GM23338 (cell line): ENCODE results near the gene BSND. TPM values are rescaled to one million over a fixed set of nuclear protein-coding genes. Genes with fewer than 3 reads are reported as not detected.

Source experiments
- ATAC-seq: fragments of 200-7000 bp; cut with Tn5 transposase; 3 replicates; pipeline ENCODE4 v1.9.1; 2020
- DNase-seq: peaks from one replicate; pipeline ENCODE4 v3.0.0-alpha.2; 2015; ENCODE audit warnings: low spot score
- H2AFZ ChIP-seq: fragments of 200-600 bp; sonication (generic); 2 replicates; pipeline ENCODE4 v1.8.0; 2016; ENCODE audit warnings: antibody characterized with exemption, mild to moderate bottlenecking, moderate library complexity
- H3F3A ChIP-seq: fragments of 200-600 bp; sonication (generic); replicated peaks from 2 replicates; pipeline ENCODE4 v1.8.0; 2017; ENCODE audit warnings: antibody characterized with exemption, mixed run types, low read depth
- H3K27ac ChIP-seq: fragments of 200-600 bp; sonication (generic); 2 replicates; pipeline ENCODE4 v1.6.1; 2016; ENCODE audit warnings: low read depth
- H3K27me3 ChIP-seq: fragments of 200-600 bp; sonication (generic); 2 replicates; pipeline ENCODE4 v1.8.0; 2016; ENCODE audit warnings: mild to moderate bottlenecking, mixed run types, moderate library complexity; ENCODE audit not compliant: insufficient read depth
- H3K36me3 ChIP-seq: fragments of 200-600 bp; sonication (generic); 2 replicates; pipeline ENCODE4 v1.8.0; 2016; ENCODE audit warnings: mild to moderate bottlenecking; ENCODE audit not compliant: insufficient read depth
- H3K4me1 ChIP-seq: fragments of 200-600 bp; sonication (generic); 2 replicates; pipeline ENCODE4 v1.8.0; 2016; ENCODE audit warnings: mild to moderate bottlenecking, moderate library complexity; ENCODE audit not compliant: insufficient read depth
- H3K4me2 ChIP-seq: fragments of 200-600 bp; sonication (generic); 2 replicates; pipeline ENCODE4 v1.7.1; 2017; ENCODE audit warnings: mixed run types
- H3K4me3 ChIP-seq: fragments of 200-600 bp; sonication (generic); 2 replicates; pipeline ENCODE4 v1.6.1; 2016; ENCODE audit warnings: mixed run types
- H3K79me2 ChIP-seq: fragments of 200-600 bp; sonication (generic); replicated peaks from 2 replicates; pipeline ENCODE4 v1.8.0; 2017; ENCODE audit warnings: mild to moderate bottlenecking; ENCODE audit not compliant: insufficient read depth
- H3K9me2 ChIP-seq: fragments of 200-600 bp; sonication (generic); 2 replicates; pipeline ENCODE4 v1.8.0; 2017; ENCODE audit not compliant: insufficient read depth
- H4K20me1 ChIP-seq: fragments of 200-600 bp; sonication (generic); replicated peaks from 2 replicates; pipeline ENCODE4 v1.8.0; 2017; ENCODE audit warnings: mild to moderate bottlenecking; ENCODE audit not compliant: insufficient read depth
- H3K27ac Mint-ChIP-seq: 2 replicates; pipeline ENCODE4 v1.8.0; 2020; ENCODE audit warnings: inconsistent platforms, mild to moderate bottlenecking, moderate library complexity, mixed read lengths
- H3K27me3 Mint-ChIP-seq: 3 replicates; pipeline ENCODE4 v1.8.0; 2022; ENCODE audit warnings: low read depth, mild to moderate bottlenecking, moderate library complexity, mixed read lengths, inconsistent platforms; ENCODE audit not compliant: insufficient read depth, poor library complexity
- H3K36me3 Mint-ChIP-seq: 3 replicates; pipeline ENCODE4 v1.8.0; 2021; ENCODE audit warnings: low read depth, mild to moderate bottlenecking, inconsistent platforms, moderate library complexity, mixed read lengths
- H3K4me1 Mint-ChIP-seq: 3 replicates; pipeline ENCODE4 v1.8.0; 2020; ENCODE audit warnings: mild to moderate bottlenecking, inconsistent platforms, mixed read lengths
- H3K4me3 Mint-ChIP-seq: 3 replicates; pipeline ENCODE4 v1.8.0; 2021; ENCODE audit warnings: moderate library complexity, mild to moderate bottlenecking, inconsistent platforms, mixed read lengths
- H3K9me3 Mint-ChIP-seq: 3 replicates; pipeline ENCODE4 v1.8.0; 2020; ENCODE audit warnings: moderate library complexity, mild to moderate bottlenecking, inconsistent platforms, mixed read lengths
- CREB1 ChIP-seq: fragments of 250-450 bp; sonication (Bioruptor Pico); IDR thresholded peaks from 2 replicates; pipeline ENCODE4 v1.5.0; 2020; ENCODE audit warnings: low read depth, mild to moderate bottlenecking, moderate library complexity
- EZH2 ChIP-seq: fragments of 200-600 bp; sonication (generic); IDR thresholded peaks from one replicate; pipeline ENCODE4 v1.8.0; 2017; ENCODE audit warnings: antibody characterized with exemption, mild to moderate bottlenecking, low read depth; ENCODE audit not compliant: unreplicated experiment
- EZH2phosphoT487 ChIP-seq: fragments of 200-600 bp; sonication (generic); IDR thresholded peaks from one replicate; pipeline ENCODE4 v1.8.1; 2018; ENCODE audit warnings: antibody characterized with exemption; ENCODE audit not compliant: unreplicated experiment
- JUNB ChIP-seq: IDR thresholded peaks from one replicate; pipeline ENCODE4 v1.6.1; 2016; ENCODE audit warnings: antibody characterized with exemption; ENCODE audit not compliant: unreplicated experiment
- POLR2AphosphoS5 ChIP-seq: IDR thresholded peaks from 2 replicates; pipeline ENCODE4 v1.6.1; 2016; ENCODE audit warnings: antibody characterized with exemption, low read depth
- STAT1 ChIP-seq: IDR thresholded peaks from one replicate; pipeline ENCODE4 v1.6.1; 2016; ENCODE audit warnings: antibody characterized with exemption; ENCODE audit not compliant: unreplicated experiment
- ZNF331 ChIP-seq: fragments of 250-450 bp; sonication (Bioruptor Pico); IDR thresholded peaks from 2 replicates; pipeline ENCODE4 v1.5.0; 2020; ENCODE audit warnings: low read depth, mild to moderate bottlenecking, moderate library complexity
- polyA plus RNA-seq: library from polyadenylated mRNA; unstranded; fragments of >200 nt; fragmentation: Nextera tagmentation; extraction: Ambion mirVana; gene quantifications from 2 replicates; pipeline ENCODE4 v1.2.1, GENCODE V29; 2016
- total RNA-seq: library from RNA; depleted of rRNA; stranded (reverse); fragments of >200 nt; shearing (Covaris generic); gene quantifications from 2 replicates; pipeline ENCODE4 v1.2.3, GENCODE V29; 2014
- TF ChIP-seq, protein P1 (sequence below), 2 experiments: fragments of 200-600 bp in 1 of 2; sonication (generic) in 1 of 2; conservative IDR thresholded peaks; 2 replicates each; pipeline versions ENCODE4 v1.5.1 to v1.6.1; 2016 to 2017; ENCODE audit warnings: antibody characterized with exemption in 2 of 2, low read depth in 2 of 2, mild to moderate bottlenecking in 2 of 2, moderate library complexity in 1 of 2
- TF ChIP-seq, protein P2 (sequence below): IDR thresholded peaks from one replicate; pipeline ENCODE4 v1.6.1; 2018; ENCODE audit warnings: antibody characterized with exemption; ENCODE audit not compliant: unreplicated experiment
- TF ChIP-seq, protein P3 (sequence below): fragments of 250-450 bp; sonication (Bioruptor Pico); IDR thresholded peaks from 2 replicates; pipeline ENCODE4 v1.5.0; 2020; ENCODE audit warnings: mild to moderate bottlenecking, moderate library complexity
- TF ChIP-seq, protein P4 (sequence below): IDR thresholded peaks from 2 replicates; pipeline ENCODE4 v1.6.1; 2016; ENCODE audit warnings: antibody characterized with exemption

Gene BSND
- total and polyA plus RNA-seq, 2 experiments from 2014 or later, result 0.55 to 1.4 TPM

DNA sequence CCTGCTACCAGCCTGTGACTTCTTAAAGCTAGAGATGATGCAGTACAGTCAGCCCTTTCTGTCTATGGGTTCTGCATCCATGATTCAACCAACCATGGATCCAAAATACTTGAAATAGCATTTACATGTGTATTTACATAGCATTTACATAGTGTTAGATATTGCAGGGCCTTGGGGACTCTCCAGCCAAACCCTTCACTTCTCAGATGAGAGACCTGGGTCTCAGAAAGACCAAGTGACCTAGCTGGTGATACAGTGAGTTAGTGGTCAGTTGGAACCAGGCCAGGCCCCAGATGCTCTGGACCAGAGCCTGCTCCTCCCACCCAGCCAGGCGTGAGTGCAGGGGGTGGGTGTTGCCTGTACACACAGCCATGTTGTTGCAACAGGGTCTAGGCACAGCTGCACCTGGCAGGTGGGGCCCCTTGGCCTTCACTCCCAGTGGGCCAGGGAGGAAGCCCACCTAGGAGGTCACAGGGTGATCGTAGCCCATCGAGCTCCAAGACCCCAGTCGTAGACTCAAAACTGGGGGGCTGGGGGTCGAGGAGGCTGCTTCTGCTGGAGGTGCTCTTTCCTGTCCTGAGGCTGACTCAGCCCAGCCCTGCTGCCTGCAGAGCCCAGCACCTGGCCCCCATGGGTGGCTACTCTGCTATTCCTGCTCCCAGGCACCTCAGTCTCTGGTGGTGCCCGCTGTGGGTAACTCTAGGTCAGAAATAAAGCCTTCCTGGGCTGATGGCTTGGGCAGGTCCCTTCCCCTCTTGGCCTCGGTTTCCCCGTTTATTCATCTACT lies 10.6 kb upstream of the BSND start:
- H3K27ac ChIP-seq, result no peak overlapping the region
- no peaks in the 10 kb centered on the region; the same call in 1 of the 2 replicates for H3F3A ChIP-seq
- no peaks in the 10 kb centered on the region for H3K9me2 ChIP-seq
- peaks cover 7% of the 10 kb centered on the region; the same call in 1 of the 2 replicates for H3K4me1 ChIP-seq
- H3K27me3 Mint-ChIP-seq, result peaks cover 16% of the 10 kb centered on the region
- H3K4me2 ChIP-seq, result 0 out of 2 replicates have a peak overlapping the region, but pooled peaks have one; percentile 20
- H3K27ac Mint-ChIP-seq, result no peak overlapping the region
- no peak overlapping the region for H3K4me3 ChIP-seq
- no peaks in the 10 kb centered on the region for H3K27me3 ChIP-seq
- no peaks in the 10 kb centered on the region for H3K79me2 ChIP-seq
- no peaks in the 10 kb centered on the region for H3K9me3 Mint-ChIP-seq
- H4K20me1 ChIP-seq, result no peaks in the 10 kb centered on the region
- peaks cover 13% of the 10 kb centered on the region for H3K4me1 Mint-ChIP-seq
- no peaks in the 10 kb centered on the region for H3K36me3 ChIP-seq
- ATAC-seq (no peak), DNase-seq (no peak)
- H2AFZ ChIP-seq, result no peak overlapping the region
- H3K36me3 Mint-ChIP-seq, result no peaks in the 10 kb centered on the region
- TF ChIP-seq, protein P1, sequence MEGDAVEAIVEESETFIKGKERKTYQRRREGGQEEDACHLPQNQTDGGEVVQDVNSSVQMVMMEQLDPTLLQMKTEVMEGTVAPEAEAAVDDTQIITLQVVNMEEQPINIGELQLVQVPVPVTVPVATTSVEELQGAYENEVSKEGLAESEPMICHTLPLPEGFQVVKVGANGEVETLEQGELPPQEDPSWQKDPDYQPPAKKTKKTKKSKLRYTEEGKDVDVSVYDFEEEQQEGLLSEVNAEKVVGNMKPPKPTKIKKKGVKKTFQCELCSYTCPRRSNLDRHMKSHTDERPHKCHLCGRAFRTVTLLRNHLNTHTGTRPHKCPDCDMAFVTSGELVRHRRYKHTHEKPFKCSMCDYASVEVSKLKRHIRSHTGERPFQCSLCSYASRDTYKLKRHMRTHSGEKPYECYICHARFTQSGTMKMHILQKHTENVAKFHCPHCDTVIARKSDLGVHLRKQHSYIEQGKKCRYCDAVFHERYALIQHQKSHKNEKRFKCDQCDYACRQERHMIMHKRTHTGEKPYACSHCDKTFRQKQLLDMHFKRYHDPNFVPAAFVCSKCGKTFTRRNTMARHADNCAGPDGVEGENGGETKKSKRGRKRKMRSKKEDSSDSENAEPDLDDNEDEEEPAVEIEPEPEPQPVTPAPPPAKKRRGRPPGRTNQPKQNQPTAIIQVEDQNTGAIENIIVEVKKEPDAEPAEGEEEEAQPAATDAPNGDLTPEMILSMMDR (conservative IDR thresholded peaks at IDR 0.05; ENCODE audit: low read depth in 2 of 2), result no peak
- TF ChIP-seq JUNB, result no peak
- TF ChIP-seq EZH2phosphoT487, result no peak
- TF ChIP-seq STAT1, result no peak
- no peak for TF ChIP-seq CREB1 (CRISPR knock-in tag)
- TF ChIP-seq ZNF331, result no peak
- TF ChIP-seq, protein P2, sequence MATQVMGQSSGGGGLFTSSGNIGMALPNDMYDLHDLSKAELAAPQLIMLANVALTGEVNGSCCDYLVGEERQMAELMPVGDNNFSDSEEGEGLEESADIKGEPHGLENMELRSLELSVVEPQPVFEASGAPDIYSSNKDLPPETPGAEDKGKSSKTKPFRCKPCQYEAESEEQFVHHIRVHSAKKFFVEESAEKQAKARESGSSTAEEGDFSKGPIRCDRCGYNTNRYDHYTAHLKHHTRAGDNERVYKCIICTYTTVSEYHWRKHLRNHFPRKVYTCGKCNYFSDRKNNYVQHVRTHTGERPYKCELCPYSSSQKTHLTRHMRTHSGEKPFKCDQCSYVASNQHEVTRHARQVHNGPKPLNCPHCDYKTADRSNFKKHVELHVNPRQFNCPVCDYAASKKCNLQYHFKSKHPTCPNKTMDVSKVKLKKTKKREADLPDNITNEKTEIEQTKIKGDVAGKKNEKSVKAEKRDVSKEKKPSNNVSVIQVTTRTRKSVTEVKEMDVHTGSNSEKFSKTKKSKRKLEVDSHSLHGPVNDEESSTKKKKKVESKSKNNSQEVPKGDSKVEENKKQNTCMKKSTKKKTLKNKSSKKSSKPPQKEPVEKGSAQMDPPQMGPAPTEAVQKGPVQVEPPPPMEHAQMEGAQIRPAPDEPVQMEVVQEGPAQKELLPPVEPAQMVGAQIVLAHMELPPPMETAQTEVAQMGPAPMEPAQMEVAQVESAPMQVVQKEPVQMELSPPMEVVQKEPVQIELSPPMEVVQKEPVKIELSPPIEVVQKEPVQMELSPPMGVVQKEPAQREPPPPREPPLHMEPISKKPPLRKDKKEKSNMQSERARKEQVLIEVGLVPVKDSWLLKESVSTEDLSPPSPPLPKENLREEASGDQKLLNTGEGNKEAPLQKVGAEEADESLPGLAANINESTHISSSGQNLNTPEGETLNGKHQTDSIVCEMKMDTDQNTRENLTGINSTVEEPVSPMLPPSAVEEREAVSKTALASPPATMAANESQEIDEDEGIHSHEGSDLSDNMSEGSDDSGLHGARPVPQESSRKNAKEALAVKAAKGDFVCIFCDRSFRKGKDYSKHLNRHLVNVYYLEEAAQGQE, result no peak
- no peak for TF ChIP-seq EZH2
- TF ChIP-seq, protein P3, sequence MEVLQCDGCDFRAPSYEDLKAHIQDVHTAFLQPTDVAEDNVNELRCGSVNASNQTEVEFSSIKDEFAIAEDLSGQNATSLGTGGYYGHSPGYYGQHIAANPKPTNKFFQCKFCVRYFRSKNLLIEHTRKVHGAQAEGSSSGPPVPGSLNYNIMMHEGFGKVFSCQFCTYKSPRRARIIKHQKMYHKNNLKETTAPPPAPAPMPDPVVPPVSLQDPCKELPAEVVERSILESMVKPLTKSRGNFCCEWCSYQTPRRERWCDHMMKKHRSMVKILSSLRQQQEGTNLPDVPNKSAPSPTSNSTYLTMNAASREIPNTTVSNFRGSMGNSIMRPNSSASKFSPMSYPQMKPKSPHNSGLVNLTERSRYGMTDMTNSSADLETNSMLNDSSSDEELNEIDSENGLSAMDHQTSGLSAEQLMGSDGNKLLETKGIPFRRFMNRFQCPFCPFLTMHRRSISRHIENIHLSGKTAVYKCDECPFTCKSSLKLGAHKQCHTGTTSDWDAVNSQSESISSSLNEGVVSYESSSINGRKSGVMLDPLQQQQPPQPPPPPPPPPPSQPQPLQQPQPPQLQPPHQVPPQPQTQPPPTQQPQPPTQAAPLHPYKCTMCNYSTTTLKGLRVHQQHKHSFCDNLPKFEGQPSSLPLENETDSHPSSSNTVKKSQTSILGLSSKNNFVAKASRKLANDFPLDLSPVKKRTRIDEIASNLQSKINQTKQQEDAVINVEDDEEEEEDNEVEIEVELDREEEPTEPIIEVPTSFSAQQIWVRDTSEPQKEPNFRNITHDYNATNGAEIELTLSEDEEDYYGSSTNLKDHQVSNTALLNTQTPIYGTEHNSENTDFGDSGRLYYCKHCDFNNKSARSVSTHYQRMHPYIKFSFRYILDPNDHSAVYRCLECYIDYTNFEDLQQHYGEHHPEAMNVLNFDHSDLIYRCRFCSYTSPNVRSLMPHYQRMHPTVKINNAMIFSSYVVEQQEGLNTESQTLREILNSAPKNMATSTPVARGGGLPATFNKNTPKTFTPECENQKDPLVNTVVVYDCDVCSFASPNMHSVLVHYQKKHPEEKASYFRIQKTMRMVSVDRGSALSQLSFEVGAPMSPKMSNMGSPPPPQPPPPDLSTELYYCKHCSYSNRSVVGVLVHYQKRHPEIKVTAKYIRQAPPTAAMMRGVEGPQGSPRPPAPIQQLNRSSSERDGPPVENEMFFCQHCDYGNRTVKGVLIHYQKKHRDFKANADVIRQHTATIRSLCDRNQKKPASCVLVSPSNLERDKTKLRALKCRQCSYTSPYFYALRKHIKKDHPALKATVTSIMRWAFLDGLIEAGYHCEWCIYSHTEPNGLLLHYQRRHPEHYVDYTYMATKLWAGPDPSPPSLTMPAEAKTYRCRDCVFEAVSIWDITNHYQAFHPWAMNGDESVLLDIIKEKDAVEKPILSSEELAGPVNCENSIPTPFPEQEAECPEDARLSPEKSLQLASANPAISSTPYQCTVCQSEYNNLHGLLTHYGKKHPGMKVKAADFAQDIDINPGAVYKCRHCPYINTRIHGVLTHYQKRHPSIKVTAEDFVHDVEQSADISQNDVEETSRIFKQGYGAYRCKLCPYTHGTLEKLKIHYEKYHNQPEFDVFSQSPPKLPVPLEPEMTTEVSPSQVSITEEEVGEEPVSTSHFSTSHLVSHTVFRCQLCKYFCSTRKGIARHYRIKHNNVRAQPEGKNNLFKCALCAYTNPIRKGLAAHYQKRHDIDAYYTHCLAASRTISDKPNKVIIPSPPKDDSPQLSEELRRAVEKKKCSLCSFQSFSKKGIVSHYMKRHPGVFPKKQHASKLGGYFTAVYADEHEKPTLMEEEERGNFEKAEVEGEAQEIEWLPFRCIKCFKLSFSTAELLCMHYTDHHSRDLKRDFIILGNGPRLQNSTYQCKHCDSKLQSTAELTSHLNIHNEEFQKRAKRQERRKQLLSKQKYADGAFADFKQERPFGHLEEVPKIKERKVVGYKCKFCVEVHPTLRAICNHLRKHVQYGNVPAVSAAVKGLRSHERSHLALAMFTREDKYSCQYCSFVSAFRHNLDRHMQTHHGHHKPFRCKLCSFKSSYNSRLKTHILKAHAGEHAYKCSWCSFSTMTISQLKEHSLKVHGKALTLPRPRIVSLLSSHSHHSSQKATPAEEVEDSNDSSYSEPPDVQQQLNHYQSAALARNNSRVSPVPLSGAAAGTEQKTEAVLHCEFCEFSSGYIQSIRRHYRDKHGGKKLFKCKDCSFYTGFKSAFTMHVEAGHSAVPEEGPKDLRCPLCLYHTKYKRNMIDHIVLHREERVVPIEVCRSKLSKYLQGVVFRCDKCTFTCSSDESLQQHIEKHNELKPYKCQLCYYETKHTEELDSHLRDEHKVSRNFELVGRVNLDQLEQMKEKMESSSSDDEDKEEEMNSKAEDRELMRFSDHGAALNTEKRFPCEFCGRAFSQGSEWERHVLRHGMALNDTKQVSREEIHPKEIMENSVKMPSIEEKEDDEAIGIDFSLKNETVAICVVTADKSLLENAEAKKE (CRISPR knock-in tag), result no peak
- no peak for TF ChIP-seq POLR2AphosphoS5
- TF ChIP-seq, protein P4, sequence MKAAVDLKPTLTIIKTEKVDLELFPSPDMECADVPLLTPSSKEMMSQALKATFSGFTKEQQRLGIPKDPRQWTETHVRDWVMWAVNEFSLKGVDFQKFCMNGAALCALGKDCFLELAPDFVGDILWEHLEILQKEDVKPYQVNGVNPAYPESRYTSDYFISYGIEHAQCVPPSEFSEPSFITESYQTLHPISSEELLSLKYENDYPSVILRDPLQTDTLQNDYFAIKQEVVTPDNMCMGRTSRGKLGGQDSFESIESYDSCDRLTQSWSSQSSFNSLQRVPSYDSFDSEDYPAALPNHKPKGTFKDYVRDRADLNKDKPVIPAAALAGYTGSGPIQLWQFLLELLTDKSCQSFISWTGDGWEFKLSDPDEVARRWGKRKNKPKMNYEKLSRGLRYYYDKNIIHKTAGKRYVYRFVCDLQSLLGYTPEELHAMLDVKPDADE, result no peak
- no peak overlapping the region for H3K4me3 Mint-ChIP-seq
